Hematopoietic multipotent progenitor cell treated with erythropoietin and hydrocortisone succinate and interleukin-3 and kit ligand, for 17 days (in vitro differentiated cells): Measurements from ENCODE around the gene CCNQ.

Source experiments
- DNase-seq: peaks from one replicate; pipeline ENCODE4 v3.0.0-alpha.2; 2015; ENCODE audit warnings: low spot score

The CCNQ gene

GRCh38 chrX:153598541-153599191 is at the start of gene CCNQ:
Gene CCNQ, minus strand, starts transcription at chrX:153599139. Its CDS starts 66 bp downstream, at chrX:153599073.
- DNase-seq, result peak; percentile 19

- DNase-seq, result no peak
Observed at GRCh38 chrX:153647461-153648357, 48.8 kb upstream of the CCNQ start.

GRCh38 chrX:153646620-153647373 is 47.9 kb upstream of the CCNQ start, which contains the start of gene DUSP9:
Gene DUSP9, plus strand, starts transcription at chrX:153647203. Its CDS starts 751 bp downstream, at chrX:153647954.
- no peak for DNase-seq

GRCh38 chrX:153645921-153646488 is 47.1 kb upstream of the CCNQ start:
- DNase-seq, result no peak

- DNase-seq, result no peak
Observed at GRCh38 chrX:153645151-153645550, 46.2 kb upstream of the CCNQ start.

GRCh38 chrX:153644356-153645125 is 45.6 kb upstream of the CCNQ start:
- DNase-seq, result no peak

GRCh38 chrX:153643431-153644351 is 44.8 kb upstream of the CCNQ start:
- peak; percentile 4 for DNase-seq

GRCh38 chrX:153642655-153643430 is 43.9 kb upstream of the CCNQ start:
- DNase-seq, result no peak

- DNase-seq, result no peak
Observed at GRCh38 chrX:153642051-153642654, 43.2 kb upstream of the CCNQ start.

- no peak for DNase-seq
Observed at GRCh38 chrX:153641627-153642026, 42.7 kb upstream of the CCNQ start.

- DNase-seq, result no peak
Observed at GRCh38 chrX:153640736-153641575, 42.0 kb upstream of the CCNQ start.

- DNase-seq, result no peak
Observed at GRCh38 chrX:153640045-153640686, 41.2 kb upstream of the CCNQ start.

GRCh38 chrX:153639177-153640044 is 40.5 kb upstream of the CCNQ start:
- DNase-seq, result no peak

- no peak for DNase-seq
Observed at GRCh38 chrX:153638436-153639176, 39.7 kb upstream of the CCNQ start.

GRCh38 chrX:153638041-153638371 is 39.1 kb upstream of the CCNQ start:
- no peak for DNase-seq
